Glutamatergic neuron (in vitro differentiated cells): ENCODE results near the gene BABAM2. TPM values are rescaled to one million over a fixed set of nuclear protein-coding genes. Genes with fewer than 3 reads are reported as not detected.
"Not testable (repeated sequence)": the region's sequence is repeated elsewhere in the genome, so short reads cannot be mapped to it uniquely, and the experiment has no call there.

Source experiments
- DNase-seq: peaks from one replicate; pipeline ENCODE4 v3.0.0; 2022
- H3K27ac Mint-ChIP-seq: one replicate; pipeline ENCODE4 v1.8.0; 2020; ENCODE audit warnings: mild to moderate bottlenecking, mixed read lengths, inconsistent platforms; ENCODE audit not compliant: unreplicated experiment
- H3K27me3 Mint-ChIP-seq: one replicate; pipeline ENCODE4 v1.8.0; 2020; ENCODE audit warnings: mild to moderate bottlenecking, moderate library complexity, mixed read lengths, inconsistent platforms; ENCODE audit not compliant: unreplicated experiment
- H3K36me3 Mint-ChIP-seq: one replicate; pipeline ENCODE4 v1.8.0; 2020; ENCODE audit warnings: mild to moderate bottlenecking, mixed read lengths, inconsistent platforms; ENCODE audit not compliant: unreplicated experiment
- H3K4me1 Mint-ChIP-seq: one replicate; pipeline ENCODE4 v1.8.0; 2020; ENCODE audit warnings: mild to moderate bottlenecking, low read depth, mixed read lengths, inconsistent platforms; ENCODE audit not compliant: unreplicated experiment
- H3K4me3 Mint-ChIP-seq: one replicate; pipeline ENCODE4 v1.8.0; 2020; ENCODE audit warnings: mild to moderate bottlenecking, mixed read lengths, inconsistent platforms; ENCODE audit not compliant: unreplicated experiment
- H3K9me3 Mint-ChIP-seq: one replicate; pipeline ENCODE4 v1.8.0; 2020; ENCODE audit warnings: mild to moderate bottlenecking, moderate library complexity, mixed read lengths, inconsistent platforms; ENCODE audit not compliant: unreplicated experiment
- total RNA-seq: library from RNA; stranded (reverse); fragmentation: NEBNext Ultra II Directional; extraction: Animal tissue kit (Norgen Biotek cat#: 25700); gene quantifications from one replicate; pipeline ENCODE4 v1.2.1, GENCODE V29; 2021; ENCODE audit not compliant: unreplicated experiment
- TF ChIP-seq, protein P1 (sequence below): fragments of 200-600 bp; sonication (generic); IDR thresholded peaks from one replicate; pipeline ENCODE4 v1.5.0; 2021; ENCODE audit not compliant: partially characterized antibody, unreplicated experiment

Gene BABAM2
- total RNA-seq, 1 donor from 2014 or later: 29.9 TPM

DNA sequence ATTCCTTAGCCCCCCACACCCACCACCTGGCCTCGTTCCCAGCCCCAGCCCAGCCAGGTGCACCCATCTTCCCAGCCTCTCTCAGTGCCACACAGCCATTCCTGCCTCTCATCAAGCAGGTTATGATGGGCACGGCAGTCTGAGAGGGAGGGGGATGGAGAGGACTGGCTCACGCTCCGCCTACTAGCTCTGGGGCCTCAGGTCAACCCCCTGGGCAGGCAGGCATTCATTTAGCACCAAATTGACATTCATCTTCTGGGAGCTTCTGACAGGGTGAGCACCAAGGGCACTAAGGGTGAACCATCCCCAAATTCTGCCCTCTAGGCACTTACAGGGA, 435.9 kb downstream of the BABAM2 start:
- peaks cover 8% of the 10 kb centered on the region for H3K27me3 Mint-ChIP-seq
- no peak overlapping the region for H3K27ac Mint-ChIP-seq
- H3K9me3 Mint-ChIP-seq: peaks cover 4% of the 10 kb centered on the region
- TF ChIP-seq, protein P1, sequence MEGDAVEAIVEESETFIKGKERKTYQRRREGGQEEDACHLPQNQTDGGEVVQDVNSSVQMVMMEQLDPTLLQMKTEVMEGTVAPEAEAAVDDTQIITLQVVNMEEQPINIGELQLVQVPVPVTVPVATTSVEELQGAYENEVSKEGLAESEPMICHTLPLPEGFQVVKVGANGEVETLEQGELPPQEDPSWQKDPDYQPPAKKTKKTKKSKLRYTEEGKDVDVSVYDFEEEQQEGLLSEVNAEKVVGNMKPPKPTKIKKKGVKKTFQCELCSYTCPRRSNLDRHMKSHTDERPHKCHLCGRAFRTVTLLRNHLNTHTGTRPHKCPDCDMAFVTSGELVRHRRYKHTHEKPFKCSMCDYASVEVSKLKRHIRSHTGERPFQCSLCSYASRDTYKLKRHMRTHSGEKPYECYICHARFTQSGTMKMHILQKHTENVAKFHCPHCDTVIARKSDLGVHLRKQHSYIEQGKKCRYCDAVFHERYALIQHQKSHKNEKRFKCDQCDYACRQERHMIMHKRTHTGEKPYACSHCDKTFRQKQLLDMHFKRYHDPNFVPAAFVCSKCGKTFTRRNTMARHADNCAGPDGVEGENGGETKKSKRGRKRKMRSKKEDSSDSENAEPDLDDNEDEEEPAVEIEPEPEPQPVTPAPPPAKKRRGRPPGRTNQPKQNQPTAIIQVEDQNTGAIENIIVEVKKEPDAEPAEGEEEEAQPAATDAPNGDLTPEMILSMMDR: no peak
- peak overlapping the region; percentile 30 for H3K4me3 Mint-ChIP-seq
- peaks cover 9% of the 10 kb centered on the region for H3K4me1 Mint-ChIP-seq
- DNase-seq: no peak
- no peaks in the 10 kb centered on the region for H3K36me3 Mint-ChIP-seq

DNA sequence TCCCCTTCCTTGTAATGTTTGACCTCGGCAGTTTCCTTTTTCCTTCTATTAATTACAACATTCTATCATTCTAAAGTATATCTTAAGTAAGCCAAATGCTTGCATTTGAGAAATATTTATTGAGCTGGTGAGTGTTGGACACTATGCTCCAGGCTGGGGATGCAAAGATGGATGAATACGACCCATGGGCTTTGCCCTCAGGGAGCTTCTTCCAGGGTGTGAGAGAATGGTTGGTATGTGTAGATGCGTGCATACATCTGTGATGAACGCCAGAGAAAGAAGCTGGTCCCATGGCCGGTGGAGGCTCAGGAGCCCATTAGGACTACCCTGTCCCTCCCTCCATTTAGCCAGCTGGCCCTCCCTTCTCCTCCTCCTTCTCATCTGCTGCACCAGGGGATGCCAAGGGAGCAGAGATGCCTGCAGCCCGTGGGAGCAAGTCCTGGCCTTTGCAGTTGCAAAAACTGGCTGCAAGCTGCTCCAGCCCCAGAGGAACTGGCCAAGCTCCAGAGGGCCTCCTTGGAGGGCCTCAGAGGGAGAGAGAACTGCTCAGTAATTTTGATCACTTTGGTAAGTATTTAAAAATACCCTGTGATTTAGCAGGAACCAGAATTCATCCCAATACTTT, 436.5 kb downstream of the BABAM2 start:
- TF ChIP-seq, protein P1: no peak
- no peak for DNase-seq
- Mint-ChIP-seq H3K36me3 (no peaks in the 10 kb centered on the region), H3K4me3 (no peak overlapping the region), H3K27ac (no peak overlapping the region), H3K4me1 (peaks cover 9% of the 10 kb centered on the region), H3K9me3 (peaks cover 9% of the 10 kb centered on the region), H3K27me3 (peaks cover 7% of the 10 kb centered on the region)

DNA sequence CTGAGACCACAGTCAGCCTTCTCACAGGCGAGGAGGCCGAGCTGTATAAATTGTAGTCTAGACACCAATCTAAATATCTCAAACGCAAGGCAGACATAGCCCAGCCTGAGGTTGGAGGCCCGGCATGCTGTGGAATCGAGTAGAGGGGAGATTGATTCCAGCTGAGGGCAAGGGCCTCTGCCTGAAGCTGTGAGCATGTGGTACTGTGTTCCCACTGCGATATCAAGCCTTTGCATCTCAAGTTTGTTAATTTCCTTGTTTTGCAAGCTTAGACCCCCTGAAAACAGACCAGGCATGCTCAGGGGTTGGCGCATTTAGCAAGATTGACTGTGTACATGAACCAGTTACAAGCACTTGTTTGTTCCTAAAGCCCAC, 437.0 kb downstream of the BABAM2 start:
- TF ChIP-seq, protein P1: no peak
- no peaks in the 10 kb centered on the region for H3K36me3 Mint-ChIP-seq
- peaks cover 9% of the 10 kb centered on the region for H3K9me3 Mint-ChIP-seq
- no peak overlapping the region for H3K27ac Mint-ChIP-seq
- H3K27me3 Mint-ChIP-seq: peaks cover 7% of the 10 kb centered on the region
- H3K4me3 Mint-ChIP-seq: no peak overlapping the region
- DNase-seq: no peak
- H3K4me1 Mint-ChIP-seq: peaks cover 9% of the 10 kb centered on the region

DNA sequence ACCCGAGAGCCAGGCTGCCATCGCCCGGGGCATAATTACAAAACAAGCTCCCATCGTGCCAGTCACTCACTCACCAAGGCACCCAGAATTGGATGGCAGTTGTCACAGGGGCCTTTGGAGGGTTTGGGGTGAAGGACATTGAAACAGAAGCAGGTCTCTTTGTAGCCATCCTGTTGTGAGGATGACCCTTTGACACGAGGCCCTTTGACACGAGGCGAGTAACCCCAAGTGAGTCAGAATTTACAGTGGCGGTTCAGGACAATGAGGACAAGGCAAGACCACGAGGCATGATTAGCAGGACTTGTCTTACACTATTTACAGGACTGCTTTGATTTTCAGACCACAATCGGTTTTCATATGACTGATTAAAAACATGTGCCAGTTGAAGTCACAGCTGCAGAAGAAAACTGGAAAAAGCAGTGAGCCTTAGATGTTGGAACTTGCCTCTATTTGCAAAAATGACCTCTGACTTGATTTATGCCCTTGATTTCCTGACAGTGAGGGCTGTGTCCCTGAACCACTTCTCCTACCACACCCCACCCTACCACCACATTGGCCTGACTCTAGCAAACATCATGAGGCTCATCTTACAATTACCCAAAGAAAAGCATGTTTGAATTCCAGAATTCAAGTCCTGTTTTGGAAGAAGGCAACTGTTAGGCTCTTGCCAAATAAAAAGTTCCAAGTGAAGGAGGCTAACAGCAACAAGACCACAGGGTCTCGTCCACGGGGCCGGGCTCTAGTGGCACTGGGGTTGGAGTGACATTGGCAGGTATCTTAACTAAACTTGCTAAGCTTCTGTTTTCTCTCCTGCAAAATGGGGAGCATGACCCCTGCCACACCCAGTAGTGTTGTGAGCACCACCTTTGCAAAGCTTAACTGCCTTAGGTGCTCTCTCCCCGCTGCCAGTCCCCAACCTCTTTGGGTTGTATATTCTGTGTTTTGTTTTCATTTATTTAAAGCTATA, 437.7 kb downstream of the BABAM2 start:
- Mint-ChIP-seq H3K4me1 (peaks cover 9% of the 10 kb centered on the region), H3K27me3 (peaks cover 7% of the 10 kb centered on the region), H3K4me3 (no peak overlapping the region), H3K36me3 (no peaks in the 10 kb centered on the region), H3K27ac (no peak overlapping the region), H3K9me3 (peaks cover 9% of the 10 kb centered on the region)
- DNase-seq: no peak
- TF ChIP-seq, protein P1: no peak

DNA sequence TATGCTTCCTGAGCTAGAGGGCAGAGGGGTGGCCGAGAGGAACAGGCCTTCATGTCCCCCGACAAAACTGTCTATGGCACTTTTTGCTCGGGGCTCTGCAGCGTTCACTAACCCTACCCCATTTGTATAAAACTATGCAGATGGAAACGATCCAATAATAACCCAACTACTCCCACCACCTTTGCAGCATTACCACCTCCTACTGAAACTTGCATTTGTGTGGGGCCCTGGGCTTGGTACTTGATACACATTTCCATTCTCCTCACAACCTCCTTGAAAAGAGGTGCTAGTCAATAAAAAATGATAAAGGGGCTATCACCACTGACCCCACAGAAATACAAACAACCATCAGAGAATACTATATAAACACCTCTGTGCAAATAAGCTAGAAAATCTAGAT, 438.7 kb downstream of the BABAM2 start:
- Mint-ChIP-seq H3K4me1 (peaks cover 14% of the 10 kb centered on the region), H3K27me3 (peaks cover 7% of the 10 kb centered on the region), H3K4me3 (no peak overlapping the region), H3K27ac (no peak overlapping the region), H3K9me3 (peaks cover 9% of the 10 kb centered on the region), H3K36me3 (no peaks in the 10 kb centered on the region)
- TF ChIP-seq, protein P1: no peak
- no peak for DNase-seq

DNA sequence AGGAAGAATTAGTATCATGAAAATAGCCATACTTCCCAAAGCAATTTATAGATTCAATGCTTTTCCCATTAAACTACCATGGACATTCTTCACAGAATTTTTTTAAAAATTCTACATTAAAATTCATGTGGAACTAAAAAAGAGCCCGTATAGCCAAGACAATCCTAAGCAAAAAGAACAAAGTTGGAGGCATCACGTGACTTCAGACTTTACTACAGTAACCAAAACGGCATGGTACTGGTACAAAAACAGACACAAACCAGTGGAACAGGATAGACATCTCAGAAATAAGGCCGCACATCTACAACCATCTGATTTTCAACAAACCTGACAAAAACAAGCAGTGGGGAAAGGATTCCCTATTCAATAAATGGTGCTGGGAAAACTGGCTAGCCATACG, 440.2 kb downstream of the BABAM2 start:
- H3K9me3 Mint-ChIP-seq: not testable (repeated sequence)

DNA sequence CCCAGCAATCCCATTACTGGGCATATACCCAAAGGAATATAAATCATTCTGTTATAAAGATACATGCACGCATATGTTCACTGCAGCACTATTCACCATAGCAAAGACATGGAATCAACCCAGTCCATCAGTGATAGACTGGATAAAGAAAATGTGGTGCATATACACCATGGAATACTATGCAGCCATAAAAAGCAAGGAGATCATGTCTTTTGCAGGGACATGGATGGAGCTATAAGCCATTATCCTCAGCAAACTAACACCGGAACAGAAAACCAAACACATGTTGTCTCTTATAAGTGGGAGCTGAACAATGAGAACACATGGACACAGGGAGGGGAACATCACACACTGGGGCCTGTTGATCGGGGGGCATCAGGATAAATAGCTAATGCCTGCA, 441.3 kb downstream of the BABAM2 start:
- H3K27me3 Mint-ChIP-seq, DNase-seq, H3K9me3 Mint-ChIP-seq, H3K36me3 Mint-ChIP-seq, H3K4me3 Mint-ChIP-seq, H3K4me1 Mint-ChIP-seq, H3K27ac Mint-ChIP-seq: not testable (repeated sequence)

More for the DNA sequence above, 440.2 kb downstream of the BABAM2 start:
- DNase-seq, H3K36me3 Mint-ChIP-seq, H3K4me3 Mint-ChIP-seq, H3K4me1 Mint-ChIP-seq, H3K27me3 Mint-ChIP-seq, H3K27ac Mint-ChIP-seq: not testable (repeated sequence)
